Colon (tissue), 2 donors: ENCODE data around the gene PGAP2.
"Not testable (repeated sequence)": the region's sequence is repeated elsewhere in the genome, so short reads cannot be mapped to it uniquely, and the experiment has no call there.

Experiments used
- FAIRE-seq: peaks from 2 replicates; lab custom pipeline; 2012; peaks lifted over from hg19 to GRCh38; lab: Jason Lieb, UNC
- donor health status: control.
- donor health status: control.

PGAP2 gene

GRCh38 chr11:3803726-3804495, 4.4 kb upstream of the PGAP2 start:
- no peak for FAIRE-seq

DNA sequence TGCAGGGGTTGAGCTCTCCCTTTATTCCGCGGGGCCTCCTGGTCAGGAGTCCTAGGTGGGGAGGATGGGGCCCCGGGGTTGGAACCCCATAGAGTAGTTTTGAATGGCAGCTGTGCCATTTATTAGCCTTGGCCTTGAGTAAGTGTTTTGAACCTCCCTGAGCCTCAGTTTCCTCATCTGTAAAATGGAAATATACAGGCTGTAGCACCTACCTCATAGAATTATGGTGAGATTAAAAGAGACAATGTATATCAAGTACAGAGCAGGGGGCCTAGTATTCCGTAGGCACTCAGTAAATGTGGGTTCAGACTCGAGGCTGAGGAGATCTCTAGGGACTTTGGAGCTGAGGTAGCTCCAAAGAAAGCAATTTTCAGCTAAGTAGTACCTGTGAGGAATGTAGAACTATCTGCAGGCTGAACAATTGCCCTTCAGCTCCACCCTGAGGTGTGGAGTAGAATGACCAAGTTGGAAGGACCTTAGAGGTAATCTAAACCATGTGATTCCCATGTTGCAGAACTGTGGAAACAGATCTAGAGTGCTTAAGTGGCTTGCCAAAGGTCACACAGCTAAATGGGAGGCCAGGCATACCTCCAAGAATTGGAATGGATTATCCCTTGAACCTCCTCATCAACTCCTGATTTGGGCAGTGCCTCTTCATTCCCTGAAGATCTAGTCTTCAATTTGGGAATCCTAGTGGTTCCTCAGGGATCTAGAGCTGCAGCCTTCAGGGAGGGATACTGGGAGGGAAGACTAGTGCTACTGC, 682 bp downstream of the PGAP2 start:
- FAIRE-seq: no peak

DNA sequence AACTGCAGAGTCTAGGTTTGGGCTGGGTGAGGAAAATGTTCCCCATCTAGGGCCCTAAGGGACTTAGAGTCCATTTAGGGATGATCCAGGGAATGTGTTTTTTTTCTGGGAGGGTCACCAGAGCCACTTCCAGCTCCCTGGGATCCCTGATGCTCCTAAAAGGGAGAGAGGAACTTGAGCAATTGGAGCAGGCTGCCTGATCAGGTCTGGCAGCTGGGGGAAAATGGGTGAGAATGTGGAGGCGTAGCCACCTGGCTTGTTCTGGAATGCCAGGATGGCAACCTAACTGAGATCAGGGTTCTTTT, 1.2 kb downstream of the PGAP2 start:
- FAIRE-seq: no peak

GRCh38 chr11:3810446-3810845, 2.1 kb downstream of the PGAP2 start:
- FAIRE-seq: no peak

DNA sequence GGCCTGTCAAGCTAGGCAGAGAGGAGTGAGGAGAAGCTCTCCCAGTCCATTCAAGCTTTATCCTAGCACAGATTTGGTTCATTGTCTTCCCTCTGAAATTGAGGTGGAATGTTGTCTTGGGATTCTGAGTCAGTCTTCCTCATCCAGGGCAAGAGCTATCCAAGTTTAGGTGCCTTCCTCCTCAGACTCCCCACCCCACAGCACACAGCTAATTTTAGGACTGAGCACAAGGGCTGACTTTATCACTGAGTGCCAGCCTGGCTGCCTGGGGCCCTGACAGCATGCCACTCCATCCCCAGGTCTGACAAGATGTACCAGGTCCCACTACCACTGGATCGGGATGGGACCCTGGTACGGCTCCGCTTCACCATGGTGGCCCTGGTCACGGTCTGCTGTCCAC, 2.6 kb downstream of the PGAP2 start:
- FAIRE-seq: no peak

GRCh38 chr11:3814832-3815231, 6.5 kb downstream of the PGAP2 start:
- FAIRE-seq: not testable (repeated sequence)

GRCh38 chr11:3815845-3816244, 7.5 kb downstream of the PGAP2 start:
- no peak for FAIRE-seq

- FAIRE-seq: no peak
These were observed 8.3 kb downstream of the PGAP2 start for GRCh38 chr11:3816673-3817072.

DNA sequence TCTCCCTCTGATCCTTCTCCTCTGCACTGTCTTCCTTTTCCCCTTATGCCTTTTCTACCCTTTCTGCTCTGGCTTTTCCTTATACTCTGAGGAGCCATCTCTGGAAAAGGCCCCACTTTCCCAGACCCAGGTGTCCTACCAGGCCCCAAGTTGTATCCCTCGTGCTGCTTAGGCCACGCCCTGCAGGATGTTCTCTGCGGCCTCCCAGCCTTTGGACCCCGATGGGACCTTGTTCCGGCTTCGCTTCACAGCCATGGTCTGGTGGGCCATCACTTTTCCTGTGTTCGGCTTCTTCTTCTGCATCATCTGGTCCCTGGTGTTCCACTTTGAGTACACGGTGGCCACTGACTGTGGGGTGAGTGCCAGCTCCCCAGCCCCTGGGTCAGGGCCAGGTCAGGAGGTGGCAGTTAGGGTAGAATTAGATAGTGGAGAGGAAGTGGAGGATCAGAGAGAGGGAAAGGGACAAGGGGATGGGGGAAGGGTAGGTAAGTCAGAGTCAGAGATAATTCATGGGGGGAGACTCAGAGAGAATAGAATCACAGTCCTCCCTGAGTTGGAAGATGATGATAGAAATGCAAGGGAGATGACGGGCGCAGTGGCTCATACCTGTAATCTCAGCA, 8.9 kb downstream of the PGAP2 start:
- no peak for FAIRE-seq

DNA sequence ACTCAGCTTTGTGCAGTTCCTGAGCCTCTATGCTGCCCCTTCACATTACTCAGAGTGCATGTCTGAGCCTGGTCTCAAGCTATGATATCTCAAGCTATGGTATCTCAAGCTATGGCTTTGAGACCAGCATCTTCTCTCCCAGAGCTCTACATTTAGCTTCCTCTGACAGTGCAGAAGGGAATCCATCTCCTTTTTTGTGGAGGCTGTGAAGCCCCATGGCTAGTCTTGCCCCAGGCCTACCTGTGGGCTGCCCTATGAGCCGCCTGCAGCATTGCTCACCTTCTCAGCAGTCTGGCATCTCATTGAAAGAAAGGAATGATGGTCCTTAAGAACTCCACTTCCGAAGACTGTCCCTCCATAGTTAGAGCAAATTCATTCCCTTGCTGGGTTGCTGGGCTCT, 12.6 kb downstream of the PGAP2 start:
- no peak for FAIRE-seq

DNA sequence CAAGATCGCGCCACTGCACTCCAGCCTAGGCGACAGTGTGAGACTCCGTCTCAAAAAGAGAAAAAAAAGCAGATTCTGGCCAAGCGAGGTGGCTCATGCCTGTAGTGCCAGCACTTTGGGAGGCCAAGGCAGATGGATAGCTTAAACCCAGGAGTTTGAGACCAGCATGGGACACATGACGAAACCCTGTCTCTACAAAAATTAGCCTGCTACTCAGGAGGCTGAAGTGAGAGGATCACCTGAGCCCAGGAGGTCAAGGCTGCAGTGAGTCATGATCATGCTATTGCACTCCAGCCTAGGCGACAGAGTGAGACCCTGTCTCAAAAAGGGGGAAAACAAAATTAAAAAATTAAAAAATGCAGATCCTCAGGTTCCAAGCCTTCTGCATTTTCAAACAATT, 14.0 kb downstream of the PGAP2 start:
- no peak for FAIRE-seq

DNA sequence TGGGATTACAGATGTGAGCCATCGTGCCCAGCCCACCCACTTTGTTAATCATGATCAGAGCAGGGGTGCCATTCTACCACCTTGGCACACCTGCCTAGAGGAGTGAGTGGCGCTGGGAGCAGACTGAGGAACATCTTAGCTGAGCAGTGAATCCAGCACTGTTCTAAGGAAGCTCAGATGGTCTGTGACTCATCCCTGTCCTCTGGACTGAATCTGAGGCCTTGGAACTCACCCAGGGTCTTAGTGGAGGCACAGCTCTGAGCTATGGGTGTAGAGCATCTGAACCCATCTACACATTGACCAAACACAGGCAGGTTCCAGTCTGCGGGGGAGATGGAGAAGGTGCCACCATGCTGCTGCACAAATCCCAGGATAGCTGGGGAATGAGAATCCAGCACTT, 14.9 kb downstream of the PGAP2 start:
- FAIRE-seq: no peak

DNA sequence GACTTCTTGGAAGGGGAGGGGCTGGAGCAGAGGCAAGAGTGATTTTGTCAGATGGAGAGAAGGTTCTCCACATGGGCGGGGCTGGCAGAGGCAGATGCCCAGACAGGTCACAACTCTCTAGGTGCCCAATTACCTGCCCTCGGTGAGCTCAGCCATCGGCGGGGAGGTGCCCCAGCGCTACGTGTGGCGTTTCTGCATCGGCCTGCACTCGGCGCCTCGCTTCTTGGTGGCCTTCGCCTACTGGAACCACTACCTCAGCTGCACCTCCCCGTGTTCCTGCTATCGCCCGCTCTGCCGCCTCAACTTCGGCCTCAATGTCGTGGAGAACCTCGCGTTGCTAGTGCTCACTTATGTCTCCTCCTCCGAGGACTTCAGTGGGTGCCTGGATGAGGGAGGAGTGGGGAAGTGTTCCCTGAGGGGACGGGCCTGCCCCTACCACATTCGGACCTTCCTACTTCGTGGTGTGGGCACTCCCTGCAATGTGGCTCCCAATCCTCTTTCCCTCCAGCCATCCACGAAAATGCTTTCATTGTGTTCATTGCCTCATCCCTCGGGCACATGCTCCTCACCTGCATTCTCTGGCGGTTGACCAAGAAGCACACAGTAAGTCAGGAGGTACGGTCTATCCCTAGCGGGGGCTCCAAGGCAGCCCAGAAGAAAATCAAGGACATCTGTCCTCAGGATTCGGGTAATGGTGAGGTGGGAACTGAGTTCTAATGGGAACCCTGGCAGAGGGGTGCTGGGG, 15.6 kb downstream of the PGAP2 start:
- no peak for FAIRE-seq

GRCh38 chr11:3824714-3825472, 16.5 kb downstream of the PGAP2 start:
- FAIRE-seq: no peak

GRCh38 chr11:3825473-3826154, 17.3 kb downstream of the PGAP2 start:
- FAIRE-seq: no peak

- no peak for FAIRE-seq
These were observed 18.4 kb downstream of the PGAP2 start for GRCh38 chr11:3826721-3827120.

DNA sequence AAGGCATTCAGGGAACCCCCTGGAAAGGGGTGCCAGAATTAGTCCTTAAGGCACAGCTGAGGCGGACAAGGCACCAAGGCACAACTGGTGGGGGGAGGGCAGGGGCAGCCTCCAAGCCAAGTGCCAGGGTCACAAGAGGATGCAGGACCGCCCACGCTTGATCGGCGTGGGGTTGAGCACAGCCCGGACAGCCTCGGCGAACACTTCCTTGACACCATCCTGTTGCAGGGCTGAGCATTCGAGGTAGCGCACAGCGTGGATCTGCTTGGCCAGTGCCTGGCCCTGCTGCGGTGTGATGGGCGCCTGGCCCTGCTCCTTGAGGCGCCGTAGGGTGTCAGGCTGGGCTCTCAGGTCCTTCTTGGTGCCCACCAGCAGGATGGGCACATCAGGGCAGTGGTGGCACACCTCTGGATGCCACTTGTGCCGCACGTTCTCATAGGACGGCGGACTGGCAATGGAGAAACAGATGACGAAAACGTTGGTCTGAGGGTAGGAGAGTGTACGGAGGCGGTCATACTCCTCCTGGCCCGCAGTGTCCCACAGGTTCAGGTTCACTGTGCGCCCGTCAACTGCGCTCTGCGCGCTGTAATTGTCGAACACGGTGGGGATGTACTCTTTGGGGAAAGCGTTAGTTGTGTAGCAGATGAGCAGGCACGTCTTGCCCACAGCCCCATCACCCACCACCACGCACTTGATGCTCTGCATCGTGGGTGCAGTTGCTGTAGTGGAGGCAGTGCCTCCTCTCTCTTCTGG, 19.2 kb downstream of the PGAP2 start:
- no peak for FAIRE-seq

DNA sequence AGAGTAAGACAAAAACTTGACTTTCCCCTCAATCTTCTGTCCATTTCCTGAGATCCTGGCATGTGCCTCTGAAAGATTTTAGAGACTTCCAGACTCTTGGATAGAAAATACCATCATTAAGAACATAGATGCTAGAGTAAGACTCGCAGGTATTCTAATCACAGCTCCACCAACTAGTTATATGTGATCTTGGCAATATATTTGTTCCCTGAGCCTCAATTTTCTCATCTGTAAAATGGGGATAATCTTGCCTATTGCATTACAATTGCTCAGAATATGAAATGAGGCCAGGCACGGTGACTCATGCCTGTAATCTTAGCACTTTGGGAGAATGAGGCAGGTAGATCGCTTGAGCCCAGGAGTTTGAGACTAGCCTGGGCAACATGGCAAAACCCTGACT, 21.7 kb downstream of the PGAP2 start:
- no peak for FAIRE-seq

- FAIRE-seq: no peak
These were observed 22.4 kb downstream of the PGAP2 start for GRCh38 chr11:3830730-3831129.

GRCh38 chr11:3831378-3832239, 23.2 kb downstream of the PGAP2 start:
- no peak for FAIRE-seq
